GM12878 (cell line): ENCODE results near the gene ACTL10. TPM values are rescaled to one million over a fixed set of nuclear protein-coding genes. Genes with fewer than 3 reads are reported as not detected.
A peak's percentile ranks its signal among the peaks of the same experiment; 100 is the strongest.

Experiments
- CBX5 ChIP-seq: sonication (generic); IDR thresholded peaks from 2 replicates; pipeline ENCODE4 v1.6.1; 2016; ENCODE audit warnings: low read depth, moderate library complexity, mild to moderate bottlenecking, inconsistent platforms
- FOXM1 ChIP-seq: IDR thresholded peaks from 2 replicates; pipeline ENCODE4 v1.6.1; 2012; ENCODE audit warnings: low read depth, mild to moderate bottlenecking, inconsistent platforms, low read length, moderate library complexity
- HDAC2 ChIP-seq: fragments of 200-600 bp; sonication (generic); IDR thresholded peaks from 2 replicates; pipeline ENCODE4 v1.6.1; 2017
- MEF2B ChIP-seq: fragments of 450-650 bp; IDR thresholded peaks from 2 replicates; pipeline ENCODE4 v1.6.1; 2018; ENCODE audit warnings: mild to moderate bottlenecking, moderate library complexity; ENCODE audit not compliant: partially characterized antibody, poor library complexity, severe bottlenecking
- MXI1 ChIP-seq: fragments of 150-350 bp; IDR thresholded peaks from 2 replicates; pipeline ENCODE4 v1.6.1; 2011; ENCODE audit warnings: low read depth, mild to moderate bottlenecking, inconsistent platforms, low read length, improper control_type of control experiment
- NR2F1 ChIP-seq: fragments of 450-650 bp; conservative IDR thresholded peaks from 2 replicates; pipeline ENCODE4 v1.6.1; 2017; ENCODE audit warnings: mild to moderate bottlenecking
- PAX5 ChIP-seq: IDR thresholded peaks from 2 replicates; pipeline ENCODE4 v1.6.1; 2011; ENCODE audit warnings: low read depth, low read length, borderline replicate concordance
- POLR2A ChIP-seq: IDR thresholded peaks from 2 replicates; pipeline ENCODE4 v1.6.1; 2011; ENCODE audit warnings: low read depth, mild to moderate bottlenecking, low read length
- POU2F2 ChIP-seq: IDR thresholded peaks from 3 replicates; pipeline ENCODE4 v1.6.1; 2011; ENCODE audit warnings: low read depth, mild to moderate bottlenecking, low read length, borderline replicate concordance
- TCF12 ChIP-seq: IDR thresholded peaks from 2 replicates; pipeline ENCODE4 v1.6.1; 2011; ENCODE audit warnings: low read depth, mild to moderate bottlenecking, low read length
- TCF3 ChIP-seq: IDR thresholded peaks from 2 replicates; pipeline ENCODE4 v1.6.1; 2012; ENCODE audit warnings: low read depth, mild to moderate bottlenecking, low read length, borderline replicate concordance; ENCODE audit not compliant: insufficient read depth
- polyA plus RNA-seq, 11 experiments: library from polyadenylated mRNA; depleted of rRNA in 4 of 11; unstranded in 6 of 11; stranded (reverse) in 5 of 11; fragments of >200 nt; fragmentation: Nextera tagmentation in 4 of 11; fragmentation: Illumina TruSeq in 1 of 11; extraction: Ambion mirVana in 4 of 11; extraction: Trizol in 1 of 11; gene quantifications; 1 replicate in 1 of 11; 2 replicates in 10 of 11; pipeline versions ENCODE4 v1.2.1 to v1.2.3, GENCODE V29; 2011 to 2016; ENCODE audit warnings: inconsistent platforms in 2 of 11, missing spikeins in 2 of 11, low read depth in 1 of 11
- total RNA-seq, 4 experiments: library from RNA; depleted of rRNA in 3 of 4; stranded (reverse); fragments of >200 nt in 3 of 4; fragmentation: Illumina TruSeq in 1 of 4; extraction: Trizol in 1 of 4; gene quantifications; 2 replicates each; pipeline versions ENCODE4 v1.2.1 to v1.2.3, GENCODE V29; 2013 to 2021
- TF ChIP-seq, protein P1 (sequence below): IDR thresholded peaks from 2 replicates; pipeline ENCODE4 v1.6.1; 2012; ENCODE audit warnings: improper control_type of control experiment, low read depth, low read length; ENCODE audit not compliant: insufficient replicate concordance
- TF ChIP-seq, protein P2 (sequence below): fragments of 150-350 bp; IDR thresholded peaks from 2 replicates; pipeline ENCODE4 v1.6.1; 2016; ENCODE audit warnings: low read depth, low read length
- TF ChIP-seq, protein P3 (sequence below): fragments of 450-650 bp; IDR thresholded peaks from 2 replicates; pipeline ENCODE4 v1.6.1; 2017; ENCODE audit warnings: low read depth, mild to moderate bottlenecking, moderate library complexity
- TF ChIP-seq, protein P4 (sequence below): fragments of 450-650 bp; IDR thresholded peaks from 2 replicates; pipeline ENCODE4 v1.6.1; 2017; ENCODE audit warnings: mild to moderate bottlenecking, moderate library complexity

ACTL10 gene
- total and polyA plus RNA-seq, 10 of the 15 experiments (the other 5 are each of a cell fraction or from before 2014, with no cell fraction given) = 0.12 to 5.0 (median 0.89) TPM

DNA sequence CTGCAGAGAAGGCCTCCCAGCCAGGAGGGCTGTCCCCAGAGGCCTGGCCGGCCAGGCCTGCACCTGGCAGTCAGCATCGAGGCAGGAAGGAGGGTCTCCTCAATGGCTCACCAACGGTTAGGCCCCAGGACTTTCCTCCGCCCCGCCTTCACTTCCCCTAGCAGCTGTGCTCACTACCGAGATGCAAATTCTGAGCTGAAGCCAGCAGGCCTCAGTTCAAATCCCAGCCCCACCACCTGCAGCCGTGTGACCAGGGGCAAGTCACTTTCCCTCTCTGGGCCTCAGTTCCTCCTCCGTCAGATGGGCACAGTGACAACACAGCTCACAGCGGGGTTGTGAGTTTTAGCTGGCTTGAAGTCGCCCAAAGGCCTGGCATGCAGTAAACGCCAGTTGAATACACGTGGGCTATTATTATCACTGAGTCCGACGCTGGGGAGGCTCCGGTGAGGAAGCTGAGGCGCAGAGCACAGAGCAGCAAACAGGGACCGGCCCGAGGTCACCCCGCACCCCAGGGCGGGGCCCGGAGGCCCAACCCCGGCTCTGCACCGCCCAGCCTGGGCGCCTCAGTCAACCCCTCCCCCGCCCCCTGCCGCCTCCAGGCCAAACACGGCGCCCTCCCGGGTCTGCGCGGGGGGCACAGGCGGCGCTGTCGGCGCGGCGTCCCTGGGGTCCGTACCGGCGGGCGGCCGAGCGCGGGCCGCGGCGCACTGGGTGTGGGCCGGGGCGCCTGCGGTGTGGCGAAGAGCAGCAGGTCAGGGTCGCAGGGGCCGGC, 18.8 kb downstream of the ACTL10 start (continued):
- TF ChIP-seq, protein P1, sequence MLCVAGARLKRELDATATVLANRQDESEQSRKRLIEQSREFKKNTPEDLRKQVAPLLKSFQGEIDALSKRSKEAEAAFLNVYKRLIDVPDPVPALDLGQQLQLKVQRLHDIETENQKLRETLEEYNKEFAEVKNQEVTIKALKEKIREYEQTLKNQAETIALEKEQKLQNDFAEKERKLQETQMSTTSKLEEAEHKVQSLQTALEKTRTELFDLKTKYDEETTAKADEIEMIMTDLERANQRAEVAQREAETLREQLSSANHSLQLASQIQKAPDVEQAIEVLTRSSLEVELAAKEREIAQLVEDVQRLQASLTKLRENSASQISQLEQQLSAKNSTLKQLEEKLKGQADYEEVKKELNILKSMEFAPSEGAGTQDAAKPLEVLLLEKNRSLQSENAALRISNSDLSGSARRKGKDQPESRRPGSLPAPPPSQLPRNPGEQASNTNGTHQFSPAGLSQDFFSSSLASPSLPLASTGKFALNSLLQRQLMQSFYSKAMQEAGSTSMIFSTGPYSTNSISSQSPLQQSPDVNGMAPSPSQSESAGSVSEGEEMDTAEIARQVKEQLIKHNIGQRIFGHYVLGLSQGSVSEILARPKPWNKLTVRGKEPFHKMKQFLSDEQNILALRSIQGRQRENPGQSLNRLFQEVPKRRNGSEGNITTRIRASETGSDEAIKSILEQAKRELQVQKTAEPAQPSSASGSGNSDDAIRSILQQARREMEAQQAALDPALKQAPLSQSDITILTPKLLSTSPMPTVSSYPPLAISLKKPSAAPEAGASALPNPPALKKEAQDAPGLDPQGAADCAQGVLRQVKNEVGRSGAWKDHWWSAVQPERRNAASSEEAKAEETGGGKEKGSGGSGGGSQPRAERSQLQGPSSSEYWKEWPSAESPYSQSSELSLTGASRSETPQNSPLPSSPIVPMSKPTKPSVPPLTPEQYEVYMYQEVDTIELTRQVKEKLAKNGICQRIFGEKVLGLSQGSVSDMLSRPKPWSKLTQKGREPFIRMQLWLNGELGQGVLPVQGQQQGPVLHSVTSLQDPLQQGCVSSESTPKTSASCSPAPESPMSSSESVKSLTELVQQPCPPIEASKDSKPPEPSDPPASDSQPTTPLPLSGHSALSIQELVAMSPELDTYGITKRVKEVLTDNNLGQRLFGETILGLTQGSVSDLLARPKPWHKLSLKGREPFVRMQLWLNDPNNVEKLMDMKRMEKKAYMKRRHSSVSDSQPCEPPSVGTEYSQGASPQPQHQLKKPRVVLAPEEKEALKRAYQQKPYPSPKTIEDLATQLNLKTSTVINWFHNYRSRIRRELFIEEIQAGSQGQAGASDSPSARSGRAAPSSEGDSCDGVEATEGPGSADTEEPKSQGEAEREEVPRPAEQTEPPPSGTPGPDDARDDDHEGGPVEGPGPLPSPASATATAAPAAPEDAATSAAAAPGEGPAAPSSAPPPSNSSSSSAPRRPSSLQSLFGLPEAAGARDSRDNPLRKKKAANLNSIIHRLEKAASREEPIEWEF = no peak
- TF ChIP-seq PAX5 (no peak), POU2F2 (peak; percentile 82; the same call in 2 of the 3 replicates), HDAC2 (no peak), TCF3 (peak; percentile 70), TCF12 (peak; percentile 72; the same call in 1 of the 2 replicates), POLR2A (peak; percentile 80), FOXM1 (no peak), MEF2B (peak; percentile 44), MXI1 (peak; percentile 34; the same call in 1 of the 2 replicates), NR2F1 (0 out of 2 replicates have a peak, but pooled peaks have one; percentile 17), CBX5 (no peak)
- TF ChIP-seq, protein P2, sequence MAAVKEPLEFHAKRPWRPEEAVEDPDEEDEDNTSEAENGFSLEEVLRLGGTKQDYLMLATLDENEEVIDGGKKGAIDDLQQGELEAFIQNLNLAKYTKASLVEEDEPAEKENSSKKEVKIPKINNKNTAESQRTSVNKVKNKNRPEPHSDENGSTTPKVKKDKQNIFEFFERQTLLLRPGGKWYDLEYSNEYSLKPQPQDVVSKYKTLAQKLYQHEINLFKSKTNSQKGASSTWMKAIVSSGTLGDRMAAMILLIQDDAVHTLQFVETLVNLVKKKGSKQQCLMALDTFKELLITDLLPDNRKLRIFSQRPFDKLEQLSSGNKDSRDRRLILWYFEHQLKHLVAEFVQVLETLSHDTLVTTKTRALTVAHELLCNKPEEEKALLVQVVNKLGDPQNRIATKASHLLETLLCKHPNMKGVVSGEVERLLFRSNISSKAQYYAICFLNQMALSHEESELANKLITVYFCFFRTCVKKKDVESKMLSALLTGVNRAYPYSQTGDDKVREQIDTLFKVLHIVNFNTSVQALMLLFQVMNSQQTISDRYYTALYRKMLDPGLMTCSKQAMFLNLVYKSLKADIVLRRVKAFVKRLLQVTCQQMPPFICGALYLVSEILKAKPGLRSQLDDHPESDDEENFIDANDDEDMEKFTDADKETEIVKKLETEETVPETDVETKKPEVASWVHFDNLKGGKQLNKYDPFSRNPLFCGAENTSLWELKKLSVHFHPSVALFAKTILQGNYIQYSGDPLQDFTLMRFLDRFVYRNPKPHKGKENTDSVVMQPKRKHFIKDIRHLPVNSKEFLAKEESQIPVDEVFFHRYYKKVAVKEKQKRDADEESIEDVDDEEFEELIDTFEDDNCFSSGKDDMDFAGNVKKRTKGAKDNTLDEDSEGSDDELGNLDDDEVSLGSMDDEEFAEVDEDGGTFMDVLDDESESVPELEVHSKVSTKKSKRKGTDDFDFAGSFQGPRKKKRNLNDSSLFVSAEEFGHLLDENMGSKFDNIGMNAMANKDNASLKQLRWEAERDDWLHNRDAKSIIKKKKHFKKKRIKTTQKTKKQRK = no peak
- TF ChIP-seq, protein P3, sequence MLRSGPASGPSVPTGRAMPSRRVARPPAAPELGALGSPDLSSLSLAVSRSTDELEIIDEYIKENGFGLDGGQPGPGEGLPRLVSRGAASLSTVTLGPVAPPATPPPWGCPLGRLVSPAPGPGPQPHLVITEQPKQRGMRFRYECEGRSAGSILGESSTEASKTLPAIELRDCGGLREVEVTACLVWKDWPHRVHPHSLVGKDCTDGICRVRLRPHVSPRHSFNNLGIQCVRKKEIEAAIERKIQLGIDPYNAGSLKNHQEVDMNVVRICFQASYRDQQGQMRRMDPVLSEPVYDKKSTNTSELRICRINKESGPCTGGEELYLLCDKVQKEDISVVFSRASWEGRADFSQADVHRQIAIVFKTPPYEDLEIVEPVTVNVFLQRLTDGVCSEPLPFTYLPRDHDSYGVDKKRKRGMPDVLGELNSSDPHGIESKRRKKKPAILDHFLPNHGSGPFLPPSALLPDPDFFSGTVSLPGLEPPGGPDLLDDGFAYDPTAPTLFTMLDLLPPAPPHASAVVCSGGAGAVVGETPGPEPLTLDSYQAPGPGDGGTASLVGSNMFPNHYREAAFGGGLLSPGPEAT = no peak
- TF ChIP-seq, protein P4, sequence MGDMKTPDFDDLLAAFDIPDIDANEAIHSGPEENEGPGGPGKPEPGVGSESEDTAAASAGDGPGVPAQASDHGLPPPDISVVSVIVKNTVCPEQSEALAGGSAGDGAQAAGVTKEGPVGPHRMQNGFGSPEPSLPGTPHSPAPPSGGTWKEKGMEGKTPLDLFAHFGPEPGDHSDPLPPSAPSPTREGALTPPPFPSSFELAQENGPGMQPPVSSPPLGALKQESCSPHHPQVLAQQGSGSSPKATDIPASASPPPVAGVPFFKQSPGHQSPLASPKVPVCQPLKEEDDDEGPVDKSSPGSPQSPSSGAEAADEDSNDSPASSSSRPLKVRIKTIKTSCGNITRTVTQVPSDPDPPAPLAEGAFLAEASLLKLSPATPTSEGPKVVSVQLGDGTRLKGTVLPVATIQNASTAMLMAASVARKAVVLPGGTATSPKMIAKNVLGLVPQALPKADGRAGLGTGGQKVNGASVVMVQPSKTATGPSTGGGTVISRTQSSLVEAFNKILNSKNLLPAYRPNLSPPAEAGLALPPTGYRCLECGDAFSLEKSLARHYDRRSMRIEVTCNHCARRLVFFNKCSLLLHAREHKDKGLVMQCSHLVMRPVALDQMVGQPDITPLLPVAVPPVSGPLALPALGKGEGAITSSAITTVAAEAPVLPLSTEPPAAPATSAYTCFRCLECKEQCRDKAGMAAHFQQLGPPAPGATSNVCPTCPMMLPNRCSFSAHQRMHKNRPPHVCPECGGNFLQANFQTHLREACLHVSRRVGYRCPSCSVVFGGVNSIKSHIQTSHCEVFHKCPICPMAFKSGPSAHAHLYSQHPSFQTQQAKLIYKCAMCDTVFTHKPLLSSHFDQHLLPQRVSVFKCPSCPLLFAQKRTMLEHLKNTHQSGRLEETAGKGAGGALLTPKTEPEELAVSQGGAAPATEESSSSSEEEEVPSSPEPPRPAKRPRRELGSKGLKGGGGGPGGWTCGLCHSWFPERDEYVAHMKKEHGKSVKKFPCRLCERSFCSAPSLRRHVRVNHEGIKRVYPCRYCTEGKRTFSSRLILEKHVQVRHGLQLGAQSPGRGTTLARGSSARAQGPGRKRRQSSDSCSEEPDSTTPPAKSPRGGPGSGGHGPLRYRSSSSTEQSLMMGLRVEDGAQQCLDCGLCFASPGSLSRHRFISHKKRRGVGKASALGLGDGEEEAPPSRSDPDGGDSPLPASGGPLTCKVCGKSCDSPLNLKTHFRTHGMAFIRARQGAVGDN = no peak
